ENCODE results near the gene PDZD2. TPM values are rescaled to one million over a fixed set of nuclear protein-coding genes. Genes with fewer than 3 reads are reported as not detected.

The PDZD2 gene
- total and polyA plus RNA-seq, 7 donors: 1.2 to 11.7 (median 7.1) TPM

- DNase-seq: no peak
- H3K27ac ChIP-seq: no peak overlapping the region
- no peaks in the 10 kb centered on the region for H3K36me3 ChIP-seq
- no peaks in the 10 kb centered on the region for H3K9me3 ChIP-seq
- no peaks in the 10 kb centered on the region for H3K4me1 ChIP-seq
- TF ChIP-seq POLR2AphosphoS5 (IDR thresholded peaks at IDR 0.05) (no peak), CTCF (IDR thresholded peaks at IDR 0.05) (no peak), POLR2A (IDR thresholded peaks at IDR 0.05) (no peak), EP300 (IDR thresholded peaks at IDR 0.05) (no peak)
- H3K4me3 ChIP-seq: no peak overlapping the region
- H3K27me3 ChIP-seq: no peaks in the 10 kb centered on the region
- intact Hi-C loops (cut with DNase I): no loop called here
- 76 to 80% methylated on average over 2 of the region's 2 CpGs for WGBS, 2 donors
Measured at GRCh38 chr5:31604240-31604639, 34.7 kb upstream of the PDZD2 start.

GRCh38 chr5:31604644-31605043 is 34.3 kb upstream of the PDZD2 start:
- no peaks in the 10 kb centered on the region for H3K4me1 ChIP-seq
- TF ChIP-seq POLR2AphosphoS5 (IDR thresholded peaks at IDR 0.05) (no peak), EP300 (IDR thresholded peaks at IDR 0.05) (no peak), POLR2A (IDR thresholded peaks at IDR 0.05) (no peak), CTCF (IDR thresholded peaks at IDR 0.05) (no peak)
- H3K27me3 ChIP-seq: no peaks in the 10 kb centered on the region
- intact Hi-C loops (cut with DNase I): no loop called here
- no peak overlapping the region for H3K4me3 ChIP-seq
- no peaks in the 10 kb centered on the region for H3K9me3 ChIP-seq
- 87 to 90% methylated on average over 2 of the region's 2 CpGs for WGBS, 2 donors
- no peak for DNase-seq
- no peaks in the 10 kb centered on the region for H3K36me3 ChIP-seq
- H3K27ac ChIP-seq: no peak overlapping the region

GRCh38 chr5:31605920-31606319 is 33.0 kb upstream of the PDZD2 start:
- DNase-seq: no peak
- Histone ChIP-seq H3K36me3 (no peaks in the 10 kb centered on the region), H3K27me3 (no peaks in the 10 kb centered on the region), H3K4me3 (no peak overlapping the region), H3K27ac (no peak overlapping the region), H3K9me3 (no peaks in the 10 kb centered on the region), H3K4me1 (no peaks in the 10 kb centered on the region)
- TF ChIP-seq CTCF (IDR thresholded peaks at IDR 0.05) (no peak), POLR2A (IDR thresholded peaks at IDR 0.05) (no peak), POLR2AphosphoS5 (IDR thresholded peaks at IDR 0.05) (no peak), EP300 (IDR thresholded peaks at IDR 0.05) (no peak)
- 73 to 91% methylated on average over 1 of the region's 1 CpG for WGBS, 2 donors
- intact Hi-C loops (cut with DNase I): no loop called here

GRCh38 chr5:31607546-31607945 is 31.4 kb upstream of the PDZD2 start:
- intact Hi-C loops (cut with DNase I): no loop called here
- 49 to 79% methylated on average over 2 of the region's 2 CpGs for WGBS, 2 donors
- no peaks in the 10 kb centered on the region for H3K27me3 ChIP-seq

More at GRCh38 chr5:31607546-31607945, 31.4 kb upstream of the PDZD2 start:
- Histone ChIP-seq H3K4me3 (no peak overlapping the region), H3K27ac (no peak overlapping the region), H3K36me3 (no peaks in the 10 kb centered on the region), H3K4me1 (no peaks in the 10 kb centered on the region), H3K9me3 (no peaks in the 10 kb centered on the region)
- TF ChIP-seq CTCF (IDR thresholded peaks at IDR 0.05) (no peak), EP300 (IDR thresholded peaks at IDR 0.05) (no peak), POLR2A (IDR thresholded peaks at IDR 0.05) (no peak), POLR2AphosphoS5 (IDR thresholded peaks at IDR 0.05) (no peak)
- no peak for DNase-seq

All from sigmoid colon (tissue), 7 donors.